Smooth muscle cell (in vitro differentiated cells): ENCODE measurements around the gene ARSJ. TPM values are rescaled to one million over a fixed set of nuclear protein-coding genes. Genes with fewer than 3 reads are reported as not detected.

Source experiments
- DNase-seq: peaks from one replicate; lab custom pipeline; 2025; ENCODE audit not compliant: unreplicated experiment; lab: John Stamatoyannopoulos, UW
- H2AFZ ChIP-seq: fragments of 200-600 bp; sonication (generic); 2 replicates; pipeline ENCODE4 v1.6.0; 2016; ENCODE audit warnings: antibody characterized with exemption, low read depth, mild to moderate bottlenecking
- H3F3A ChIP-seq: fragments of 200-600 bp; sonication (generic); 2 replicates; pipeline ENCODE4 v1.6.0; 2017; ENCODE audit warnings: antibody characterized with exemption, low read depth
- H3K27ac ChIP-seq: fragments of 200-600 bp; sonication (generic); 2 replicates; pipeline ENCODE4 v1.5.1; 2016; ENCODE audit warnings: low read depth, mild to moderate bottlenecking
- H3K27me3 ChIP-seq: fragments of 200-600 bp; sonication (generic); 2 replicates; pipeline ENCODE4 v1.6.1; 2016; ENCODE audit warnings: low read depth, mild to moderate bottlenecking
- H3K36me3 ChIP-seq: fragments of 200-600 bp; sonication (generic); 2 replicates; pipeline ENCODE4 v1.5.1; 2016; ENCODE audit warnings: low read depth
- H3K4me1 ChIP-seq: fragments of 200-600 bp; sonication (generic); 2 replicates; pipeline ENCODE4 v1.5.1; 2016; ENCODE audit warnings: low read depth
- H3K4me2 ChIP-seq: fragments of 200-600 bp; sonication (generic); 2 replicates; pipeline ENCODE4 v1.6.0; 2016; ENCODE audit warnings: mild to moderate bottlenecking
- H3K4me3 ChIP-seq: fragments of 200-600 bp; sonication (generic); 2 replicates; pipeline ENCODE4 v1.5.1; 2016; ENCODE audit warnings: mild to moderate bottlenecking
- H3K79me2 ChIP-seq: fragments of 200-600 bp; sonication (generic); 2 replicates; pipeline ENCODE4 v1.6.0; 2016; ENCODE audit warnings: low read depth, mild to moderate bottlenecking
- H3K9ac ChIP-seq: fragments of 200-600 bp; sonication (generic); 2 replicates; pipeline ENCODE4 v1.6.0; 2016; ENCODE audit warnings: low read depth
- H3K9me3 ChIP-seq: fragments of 200-600 bp; sonication (generic); replicated peaks from 2 replicates; pipeline ENCODE4 v1.5.1; 2016; ENCODE audit warnings: low read depth
- H4K20me1 ChIP-seq: fragments of 200-600 bp; sonication (generic); 2 replicates; pipeline ENCODE4 v1.6.0; 2016; ENCODE audit warnings: low read depth
- WGBS: methylation state at CpG from one replicate; pipeline ENCODE4 v1.1.7; 2016; ENCODE audit warnings: low lambda C conversion rate; 5-methylcytosine and 5-hydroxymethylcytosine counted together
- polyA plus RNA-seq: library from polyadenylated mRNA; unstranded; fragments of >200 nt; fragmentation: Nextera tagmentation; extraction: Ambion mirVana; gene quantifications from 2 replicates; pipeline ENCODE4 v1.2.1, GENCODE V29; 2016
- total RNA-seq: library from RNA; depleted of rRNA; stranded (reverse); fragments of >200 nt; gene quantifications from 2 replicates; pipeline ENCODE4 v1.2.3, GENCODE V29; 2014
- TF ChIP-seq, protein P1 (sequence below): fragments of 200-600 bp; sonication (generic); IDR thresholded peaks from 2 replicates; pipeline ENCODE4 v1.5.1; 2017; ENCODE audit warnings: borderline replicate concordance, mild to moderate bottlenecking, antibody characterized with exemption; ENCODE audit not compliant: insufficient read depth, poor library complexity, severe bottlenecking

ARSJ gene
- total RNA-seq, result 7.8 and 7.9 TPM in 2 replicates
- polyA plus RNA-seq, result 3.5 and 8.8 TPM in 2 replicates

GRCh38 chr4:113979148-113979904, at the start of gene ARSJ:
ARSJ (minus strand) TSS chr4:113979647; CDS start chr4:113978834, 813 bp downstream.
- peaks cover 2% of the 10 kb centered on the region for H3K4me1 ChIP-seq
- H3K27me3 ChIP-seq, result no peaks in the 10 kb centered on the region
- H3F3A ChIP-seq, result no peaks in the 10 kb centered on the region
- H3K36me3 ChIP-seq, result no peaks in the 10 kb centered on the region
- peak; percentile 40 for DNase-seq
- TF ChIP-seq, protein P1, sequence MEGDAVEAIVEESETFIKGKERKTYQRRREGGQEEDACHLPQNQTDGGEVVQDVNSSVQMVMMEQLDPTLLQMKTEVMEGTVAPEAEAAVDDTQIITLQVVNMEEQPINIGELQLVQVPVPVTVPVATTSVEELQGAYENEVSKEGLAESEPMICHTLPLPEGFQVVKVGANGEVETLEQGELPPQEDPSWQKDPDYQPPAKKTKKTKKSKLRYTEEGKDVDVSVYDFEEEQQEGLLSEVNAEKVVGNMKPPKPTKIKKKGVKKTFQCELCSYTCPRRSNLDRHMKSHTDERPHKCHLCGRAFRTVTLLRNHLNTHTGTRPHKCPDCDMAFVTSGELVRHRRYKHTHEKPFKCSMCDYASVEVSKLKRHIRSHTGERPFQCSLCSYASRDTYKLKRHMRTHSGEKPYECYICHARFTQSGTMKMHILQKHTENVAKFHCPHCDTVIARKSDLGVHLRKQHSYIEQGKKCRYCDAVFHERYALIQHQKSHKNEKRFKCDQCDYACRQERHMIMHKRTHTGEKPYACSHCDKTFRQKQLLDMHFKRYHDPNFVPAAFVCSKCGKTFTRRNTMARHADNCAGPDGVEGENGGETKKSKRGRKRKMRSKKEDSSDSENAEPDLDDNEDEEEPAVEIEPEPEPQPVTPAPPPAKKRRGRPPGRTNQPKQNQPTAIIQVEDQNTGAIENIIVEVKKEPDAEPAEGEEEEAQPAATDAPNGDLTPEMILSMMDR, result no peak
- H3K4me3 ChIP-seq, result peak within 1 kb of the TSS; percentile 66
- H3K4me2 ChIP-seq, result peak within 1 kb of the TSS; percentile 93
- H4K20me1 ChIP-seq, result no peaks in the 10 kb centered on the region
- peak within 1 kb of the TSS; percentile 96 for H2AFZ ChIP-seq
- H3K27ac ChIP-seq, result peak within 1 kb of the TSS; percentile 68
- H3K79me2 ChIP-seq, result peaks cover 27% of the 10 kb centered on the region
- WGBS, result under 1% methylated on average over 50 of the region's 50 CpGs
- H3K9me3 ChIP-seq, result no peaks in the 10 kb centered on the region
- H3K9ac ChIP-seq, result peak within 1 kb of the TSS; percentile 69

- H3K9me3 ChIP-seq, result no peaks in the 10 kb centered on the region
- H3K27ac ChIP-seq, result no peak overlapping the region
- H3K4me3 ChIP-seq, result no peak overlapping the region
- H3K9ac ChIP-seq, result no peak overlapping the region
- no peaks in the 10 kb centered on the region for H4K20me1 ChIP-seq
- TF ChIP-seq, protein P1, result no peak
- H2AFZ ChIP-seq, result no peak overlapping the region
- no peaks in the 10 kb centered on the region for H3K27me3 ChIP-seq
- no peaks in the 10 kb centered on the region for H3K4me1 ChIP-seq
- no peak for DNase-seq
- no peak overlapping the region for H3K4me2 ChIP-seq
- no peaks in the 10 kb centered on the region for H3K79me2 ChIP-seq
- no peaks in the 10 kb centered on the region for H3F3A ChIP-seq
- no peaks in the 10 kb centered on the region for H3K36me3 ChIP-seq
Observed at GRCh38 chr4:114028071-114028470, 48.6 kb upstream of the ARSJ start.

- Histone ChIP-seq H3K79me2 (no peaks in the 10 kb centered on the region), H3K4me2 (no peak overlapping the region), H3K36me3 (no peaks in the 10 kb centered on the region), H2AFZ (no peak overlapping the region), H3K9ac (no peak overlapping the region), H3K27me3 (no peaks in the 10 kb centered on the region), H3K27ac (no peak overlapping the region), H3K9me3 (no peaks in the 10 kb centered on the region), H3K4me3 (no peak overlapping the region), H4K20me1 (no peaks in the 10 kb centered on the region), H3K4me1 (no peaks in the 10 kb centered on the region), H3F3A (no peaks in the 10 kb centered on the region)
- no peak for DNase-seq
- TF ChIP-seq, protein P1, result no peak
Observed at GRCh38 chr4:114027596-114027995, 48.1 kb upstream of the ARSJ start.

GRCh38 chr4:114026447-114026846, 47.0 kb upstream of the ARSJ start:
- 93% methylated on average over 3 of the region's 3 CpGs for WGBS
- no peaks in the 10 kb centered on the region for H3K4me1 ChIP-seq
- no peaks in the 10 kb centered on the region for H4K20me1 ChIP-seq
- H3K27ac ChIP-seq, result no peak overlapping the region
- H2AFZ ChIP-seq, result no peak overlapping the region
- no peak overlapping the region for H3K4me3 ChIP-seq
- TF ChIP-seq, protein P1, result no peak
- no peaks in the 10 kb centered on the region for H3K27me3 ChIP-seq
- H3F3A ChIP-seq, result no peaks in the 10 kb centered on the region
- no peaks in the 10 kb centered on the region for H3K79me2 ChIP-seq
- no peak for DNase-seq
- no peaks in the 10 kb centered on the region for H3K36me3 ChIP-seq
- no peak overlapping the region for H3K4me2 ChIP-seq
- H3K9ac ChIP-seq, result no peak overlapping the region
- no peaks in the 10 kb centered on the region for H3K9me3 ChIP-seq
